Activated CD4-positive, alpha-beta T cell treated with anti-CD3 and anti-CD28 coated beads for 36 hours (primary cell): ENCODE measurements around the gene RNF223. TPM values are rescaled to one million over a fixed set of nuclear protein-coding genes. Genes with fewer than 3 reads are reported as not detected.
A peak's percentile ranks its signal among the peaks of the same experiment; 100 is the strongest.

ENCODE experiments used
- ATAC-seq: fragments of 200-7000 bp; cut with Tn5 transposase; one replicate; pipeline ENCODE4 v1.10.0; 2021; ENCODE audit warnings: mild to moderate bottlenecking, moderate library complexity
- CTCF ChIA-PET: fragments of 350-600 bp; sonication (Branson Sonifier 250); formaldehyde crosslinking; loops from one replicate; lab custom pipeline; 2021; ENCODE audit warnings: antibody characterized with exemption; lab: Charles Lee
- POLR2A ChIA-PET: fragments of 350-600 bp; sonication (Branson Sonifier 250); formaldehyde crosslinking; loops from one replicate; lab custom pipeline; 2021; ENCODE audit warnings: antibody characterized with exemption, inconsistent platforms; lab: Charles Lee
- DNase-seq: peaks from one replicate; pipeline ENCODE4 v3.0.0-alpha.2; 2020
- H3K27ac Mint-ChIP-seq: one replicate; pipeline ENCODE4 v1.8.0; 2021; ENCODE audit warnings: mixed read lengths
- H3K27me3 Mint-ChIP-seq: one replicate; pipeline ENCODE4 v1.8.0; 2021; ENCODE audit warnings: mixed read lengths
- H3K36me3 Mint-ChIP-seq: one replicate; pipeline ENCODE4 v1.8.0; 2021; ENCODE audit warnings: low read depth, mixed read lengths
- H3K4me1 Mint-ChIP-seq: one replicate; pipeline ENCODE4 v1.8.0; 2021; ENCODE audit warnings: mixed read lengths
- H3K4me3 Mint-ChIP-seq: one replicate; pipeline ENCODE4 v1.8.0; 2021; ENCODE audit warnings: mild to moderate bottlenecking, moderate library complexity, mixed read lengths
- H3K9me3 Mint-ChIP-seq: one replicate; pipeline ENCODE4 v1.8.0; 2021; ENCODE audit warnings: low read depth, mixed read lengths
- intact Hi-C, 2 experiments: fragments of 100-400 bp; cut with DNase I in 1 of 2; cut with micrococcal nuclease in 1 of 2; formaldehyde crosslinking; loops; one replicate each; pipeline versions ENCODE4 v1.14.2 to v1.15.1; 2022 to 2024; cut with DNase I, micrococcal nuclease
- total RNA-seq, 2 experiments: library from RNA; stranded (reverse); gene quantifications; one replicate each; pipeline ENCODE4 v1.2.3, GENCODE V29; 2021

The RNF223 gene
- total RNA-seq, 2 experiments from 2014 or later = not detected

DNA sequence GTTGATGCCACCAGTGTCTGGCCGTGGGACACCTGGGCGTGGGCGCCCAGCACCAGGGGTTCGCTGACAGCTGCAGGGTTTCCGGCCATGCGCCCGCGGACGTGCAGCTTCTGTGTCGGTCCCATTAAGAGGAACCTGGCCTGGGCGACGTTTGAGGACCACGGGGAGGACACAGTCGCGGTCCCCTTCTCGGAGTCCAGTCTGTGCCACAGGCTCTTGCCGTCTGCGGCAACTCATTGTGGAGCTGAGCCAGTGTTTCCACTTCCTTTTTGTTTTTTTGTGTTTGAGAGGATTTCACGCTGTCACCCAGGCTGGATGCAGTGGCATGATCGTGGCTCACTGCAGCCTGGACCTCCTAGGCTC lies 43.3 kb upstream of the RNF223 start:
- DNase-seq (no peak), ATAC-seq (no peak)
- Mint-ChIP-seq H3K27ac (no peak overlapping the region), H3K4me1 (peaks cover 11% of the 10 kb centered on the region), H3K9me3 (peaks cover 6% of the 10 kb centered on the region), H3K36me3 (peaks cover 25% of the 10 kb centered on the region), H3K4me3 (no peak overlapping the region), H3K27me3 (peaks cover 3% of the 10 kb centered on the region)
- ChIA-PET CTCF (interaction anchor here (0.7 to 1.2 kb wide), 3 partner anchors 10 to 147 kb away, joined by 3 read pairs; no protein-coding TSS in a partner anchor), POLR2A (interaction anchor here (0.6 kb wide), 1 partner anchor 152 kb away, joined by 4 read pairs; no protein-coding TSS in a partner anchor)
- intact Hi-C loops = loop anchor here in 1 of 2 experiments (2.0 kb wide), 1 partner anchor 115 kb away; the partner anchor contains the start of genes B3GALT6 and SDF4

GRCh38 chr1:1116701-1117468 lies 42.8 kb upstream of the RNF223 start:
- POLR2A ChIA-PET = interaction anchor here (0.6 kb wide), 1 partner anchor 109 kb away, joined by 6 read pairs; no protein-coding TSS in a partner anchor

DNA sequence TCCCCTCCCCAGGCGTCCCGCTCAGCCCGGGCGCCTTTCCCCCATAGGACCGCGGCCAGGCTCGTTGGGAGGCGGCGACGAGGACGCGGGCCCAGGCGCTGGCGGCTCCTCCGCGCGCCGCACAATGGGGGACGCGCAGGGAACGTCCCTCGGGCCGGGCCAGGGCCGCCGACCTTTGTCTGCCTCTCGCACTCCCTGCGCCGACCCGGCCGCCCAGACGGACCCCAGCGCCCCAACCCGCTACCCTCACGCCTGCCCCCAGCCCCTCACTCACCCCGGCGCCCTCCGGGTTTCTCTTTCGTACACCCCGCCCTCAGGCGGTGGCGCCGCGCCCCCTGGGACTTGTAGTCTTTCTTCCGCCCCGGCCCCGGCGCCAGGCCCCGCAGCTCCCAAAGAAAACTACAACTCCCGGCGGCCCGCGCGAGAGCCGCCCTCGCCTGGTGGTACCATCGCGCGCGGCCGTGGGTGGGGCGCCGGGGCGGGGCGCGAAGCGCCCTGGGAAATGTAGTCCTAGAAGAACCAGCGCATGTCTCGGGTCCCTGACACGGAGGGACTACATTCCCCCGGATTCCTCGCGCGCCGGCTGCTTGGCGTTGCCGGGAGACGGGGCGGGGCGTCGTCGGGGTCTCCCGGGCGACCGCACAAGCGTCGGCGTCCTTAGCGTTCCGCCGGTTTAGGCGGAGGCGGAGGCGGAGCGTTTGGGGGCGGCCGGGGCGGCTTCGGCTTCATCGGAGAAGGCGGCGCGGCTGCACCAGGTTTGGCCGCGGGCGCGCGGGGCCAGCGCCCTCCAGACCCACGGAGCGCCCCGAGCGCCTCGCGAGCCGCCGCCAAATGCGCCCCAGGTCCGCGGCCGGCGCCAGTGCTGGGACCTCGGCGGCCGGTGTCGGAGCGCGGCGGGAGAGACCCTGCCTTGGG lies 41.9 kb upstream of the RNF223 start, which contains the start of gene C1orf159:
TSS of gene C1orf159 (minus strand) at position 304 of the 915 bp plus-strand sequence. CDS start 24,546 bp downstream, outside the sequence.
- POLR2A ChIA-PET = interaction anchor here (0.6 kb wide), 1 partner anchor 20 kb away, joined by 3 read pairs; no protein-coding TSS in a partner anchor
- Mint-ChIP-seq H3K9me3 (peaks cover 6% of the 10 kb centered on the region), H3K36me3 (peaks cover 34% of the 10 kb centered on the region), H3K4me1 (peaks cover 11% of the 10 kb centered on the region), H3K27me3 (peaks cover 3% of the 10 kb centered on the region), H3K27ac (peak within 1 kb of the TSS; percentile 25), H3K4me3 (peak within 1 kb of the TSS; percentile 76)
- CTCF ChIA-PET = interaction anchor here (0.6 to 0.8 kb wide), 2 partner anchors 51 to 59 kb away, joined by 3 to 4 read pairs; no protein-coding TSS in a partner anchor
- DNase-seq = peak; percentile 99
- ATAC-seq = peak; percentile 96
- intact Hi-C loops = loop anchor here (1.0 to 2.0 kb wide), 22 partner anchors 41 to 775 kb away; partner anchors contain the start of genes B3GALT6 (in 2 of the 2), SDF4 (in 2 of the 2), ATAD3B (in 1 of the 2) and AURKAIP1 (in 1 of the 2)

More at GRCh38 chr1:1116701-1117468, 42.8 kb upstream of the RNF223 start:
- peaks cover 11% of the 10 kb centered on the region for H3K4me1 Mint-ChIP-seq
- CTCF ChIA-PET = interaction anchor here (0.7 to 1.2 kb wide), 4 partner anchors 10 to 148 kb away, joined by 3 read pairs; no protein-coding TSS in a partner anchor
- H3K36me3 Mint-ChIP-seq = peaks cover 31% of the 10 kb centered on the region
- ATAC-seq (no peak), DNase-seq (peak; percentile 64)
- H3K4me3 Mint-ChIP-seq = peak overlapping the region; percentile 23
- peaks cover 3% of the 10 kb centered on the region for H3K27me3 Mint-ChIP-seq
- H3K27ac Mint-ChIP-seq = no peak overlapping the region
- peaks cover 6% of the 10 kb centered on the region for H3K9me3 Mint-ChIP-seq
- intact Hi-C loops = loop anchor here (1.0 to 2.0 kb wide), 22 partner anchors 40 to 774 kb away; partner anchors contain the start of genes B3GALT6 (in 2 of the 2), SDF4 (in 2 of the 2), ATAD3B (in 1 of the 2) and AURKAIP1 (in 1 of the 2)

DNA sequence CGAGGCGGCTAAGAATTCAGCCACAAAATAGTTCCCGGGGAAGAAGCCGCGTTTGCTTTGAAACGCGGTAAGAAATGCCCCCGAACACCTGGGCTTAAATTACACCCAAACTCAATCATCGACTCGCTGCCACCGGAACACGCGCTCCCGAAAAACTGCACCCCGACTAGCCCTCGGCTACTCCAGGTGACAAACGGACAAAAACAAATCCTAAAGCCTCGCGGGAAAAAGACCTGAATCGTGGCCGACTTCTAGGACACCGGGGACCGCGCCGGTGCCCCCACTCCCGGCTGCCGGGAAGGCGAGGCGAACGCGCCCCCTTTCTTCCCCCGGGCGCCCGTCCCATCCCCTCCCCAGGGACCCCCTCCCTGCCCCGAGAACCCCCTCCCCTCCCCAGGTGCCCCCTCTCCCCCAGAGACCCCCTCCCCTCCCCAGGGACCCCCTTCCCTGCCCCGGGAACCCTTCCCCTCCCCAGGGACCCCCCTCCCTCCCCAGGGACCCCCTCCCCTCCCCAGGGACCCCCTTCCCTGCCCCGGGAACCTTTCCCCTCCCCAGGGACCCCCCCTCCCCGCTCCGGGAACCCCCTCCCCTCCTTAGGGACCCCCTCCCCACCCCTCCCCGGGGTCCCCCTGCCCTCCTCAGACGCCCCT lies 41.2 kb upstream of the RNF223 start:
- DNase-seq (no peak), ATAC-seq (no peak)
- Mint-ChIP-seq H3K4me3 (peak overlapping the region; percentile 73), H3K4me1 (peaks cover 11% of the 10 kb centered on the region), H3K27me3 (peaks cover 3% of the 10 kb centered on the region), H3K9me3 (peaks cover 6% of the 10 kb centered on the region), H3K27ac (peak overlapping the region; percentile 25), H3K36me3 (peaks cover 34% of the 10 kb centered on the region)
- ChIA-PET POLR2A (interaction anchor here (0.6 to 0.7 kb wide), 2 partner anchors 21 to 158 kb away, joined by 3 read pairs; partner anchors contain the start of gene UBE2J2), CTCF (no interaction called here)
- intact Hi-C loops = no loop called here

- no peak for ATAC-seq
- Mint-ChIP-seq H3K36me3 (peaks cover 34% of the 10 kb centered on the region), H3K4me3 (peak overlapping the region; percentile 73), H3K27ac (peak overlapping the region; percentile 25), H3K4me1 (peaks cover 11% of the 10 kb centered on the region), H3K9me3 (peaks cover 6% of the 10 kb centered on the region), H3K27me3 (peaks cover 3% of the 10 kb centered on the region)
- POLR2A ChIA-PET = interaction anchor here (0.7 kb wide), 1 partner anchor 159 kb away, joined by 3 read pairs; the partner anchor contains the start of gene UBE2J2
- CTCF ChIA-PET = no interaction called here
- intact Hi-C loops = no loop called here
- no peak for DNase-seq
Observed at GRCh38 chr1:1114431-1114830, 40.3 kb upstream of the RNF223 start.

- Mint-ChIP-seq H3K36me3 (peaks cover 34% of the 10 kb centered on the region), H3K9me3 (peaks cover 6% of the 10 kb centered on the region), H3K4me3 (no peak overlapping the region), H3K27me3 (no peaks in the 10 kb centered on the region), H3K27ac (no peak overlapping the region), H3K4me1 (peaks cover 15% of the 10 kb centered on the region)
- CTCF ChIA-PET = interaction anchor here (0.6 kb wide), 1 partner anchor 13 kb away, joined by 3 read pairs; no protein-coding TSS in a partner anchor
- no peak for DNase-seq
- ATAC-seq = no peak
- intact Hi-C loops = no loop called here
- POLR2A ChIA-PET = no interaction called here
Observed at GRCh38 chr1:1112237-1112985, 38.3 kb upstream of the RNF223 start.

- Mint-ChIP-seq H3K4me3 (no peak overlapping the region), H3K36me3 (peaks cover 34% of the 10 kb centered on the region), H3K9me3 (peaks cover 6% of the 10 kb centered on the region), H3K4me1 (peaks cover 15% of the 10 kb centered on the region), H3K27ac (no peak overlapping the region), H3K27me3 (no peaks in the 10 kb centered on the region)
- ChIA-PET CTCF (no interaction called here), POLR2A (no interaction called here)
- intact Hi-C loops = no loop called here
- DNase-seq (no peak), ATAC-seq (no peak)
Observed at GRCh38 chr1:1111516-1112236, 37.6 kb upstream of the RNF223 start.

DNA sequence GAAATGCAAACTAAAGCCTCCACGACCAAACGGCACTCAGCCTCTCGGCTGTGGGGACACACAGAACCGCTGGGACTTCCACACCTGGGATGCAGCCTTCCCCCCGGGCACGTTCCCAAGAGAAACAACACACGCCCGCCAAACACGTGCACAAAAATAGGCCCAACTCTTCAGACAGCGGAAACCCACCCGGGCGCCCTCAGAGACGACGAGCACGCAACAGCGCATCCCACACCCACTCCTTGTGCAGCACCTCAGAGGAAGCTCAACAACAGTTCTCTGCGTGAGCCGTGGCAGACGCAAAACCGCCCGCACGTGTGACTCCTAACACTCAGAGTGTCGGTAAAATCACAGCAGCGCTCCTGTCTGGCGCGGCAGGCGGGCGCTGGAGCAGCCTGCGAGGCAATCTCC lies 36.5 kb upstream of the RNF223 start:
- intact Hi-C loops = no loop called here
- Mint-ChIP-seq H3K4me1 (peaks cover 15% of the 10 kb centered on the region), H3K27me3 (no peaks in the 10 kb centered on the region), H3K4me3 (no peak overlapping the region), H3K9me3 (peaks cover 6% of the 10 kb centered on the region), H3K36me3 (peaks cover 34% of the 10 kb centered on the region), H3K27ac (no peak overlapping the region)
- ATAC-seq = no peak
- CTCF ChIA-PET = no interaction called here
- POLR2A ChIA-PET = no interaction called here
- DNase-seq = no peak

- CTCF ChIA-PET = no interaction called here
- intact Hi-C loops = no loop called here
Observed at GRCh38 chr1:1109743-1110142, 35.6 kb upstream of the RNF223 start.

More at GRCh38 chr1:1109743-1110142, 35.6 kb upstream of the RNF223 start:
- no peak for DNase-seq
- Mint-ChIP-seq H3K9me3 (peaks cover 6% of the 10 kb centered on the region), H3K27ac (no peak overlapping the region), H3K4me3 (no peak overlapping the region), H3K27me3 (no peaks in the 10 kb centered on the region), H3K4me1 (peaks cover 13% of the 10 kb centered on the region), H3K36me3 (peaks cover 29% of the 10 kb centered on the region)
- POLR2A ChIA-PET = interaction anchor here (0.7 kb wide), 1 partner anchor 165 kb away, joined by 3 read pairs; no protein-coding TSS in a partner anchor
- no peak for ATAC-seq
